GM19351 (cell line): Measurements from ENCODE around the gene SALL2.
"Not testable (repeated sequence)": the region's sequence is repeated elsewhere in the genome, so short reads cannot be mapped to it uniquely, and the experiment has no call there.

Experiments
- ATAC-seq: cut with Tn5 transposase; IDR thresholded peaks from one replicate; pipeline ENCODE4 v1.9.1; 2021; ENCODE audit warnings: mild to moderate bottlenecking, moderate library complexity; ENCODE audit not compliant: unreplicated experiment

SALL2 gene

DNA sequence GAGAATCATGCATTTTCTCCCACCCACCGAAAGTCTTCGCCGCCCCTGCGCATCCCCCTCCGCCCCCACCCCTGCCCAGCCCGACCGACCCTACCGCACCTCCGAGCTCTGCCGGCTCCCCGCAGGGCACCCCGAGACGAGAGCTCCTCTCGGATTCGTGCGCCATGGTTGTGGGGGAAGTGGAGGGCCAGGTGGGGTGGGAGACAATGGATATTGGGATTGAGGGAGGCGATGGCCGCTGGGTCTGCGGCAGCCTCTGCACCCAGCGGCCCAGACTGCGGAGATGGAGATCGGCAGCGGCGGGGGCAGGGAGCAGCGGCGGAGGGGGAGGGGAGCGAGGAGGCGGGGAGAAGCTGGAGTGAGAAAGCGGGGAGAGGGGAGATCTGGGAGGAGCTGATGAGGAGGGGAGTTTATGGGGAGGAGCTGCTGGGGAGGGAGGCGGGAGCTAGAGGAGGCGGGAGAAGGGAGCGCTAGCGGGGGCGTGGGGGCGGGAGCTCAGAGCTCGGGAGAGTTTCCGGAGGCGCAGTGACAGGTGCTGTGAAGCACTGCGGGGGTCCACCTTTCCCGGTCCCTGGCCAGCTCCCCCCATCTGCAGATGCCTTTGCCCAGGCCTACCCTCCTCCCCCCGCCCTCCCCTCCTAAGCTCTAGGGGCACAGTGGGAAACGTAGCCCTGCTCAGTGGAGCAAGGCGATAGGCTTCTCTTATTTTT lies at the start of gene SALL2:
Gene SALL2 (minus strand): TSS at position 385 of the 710 bp plus-strand sequence. CDS start 219 bp downstream, at position 166.
- ATAC-seq: peak; percentile 54

- no peak for ATAC-seq
Observed at GRCh38 chr14:21575661-21576060, 49.5 kb upstream of the SALL2 start.

- ATAC-seq: no peak
Observed at GRCh38 chr14:21572604-21573003, 46.5 kb upstream of the SALL2 start.

DNA sequence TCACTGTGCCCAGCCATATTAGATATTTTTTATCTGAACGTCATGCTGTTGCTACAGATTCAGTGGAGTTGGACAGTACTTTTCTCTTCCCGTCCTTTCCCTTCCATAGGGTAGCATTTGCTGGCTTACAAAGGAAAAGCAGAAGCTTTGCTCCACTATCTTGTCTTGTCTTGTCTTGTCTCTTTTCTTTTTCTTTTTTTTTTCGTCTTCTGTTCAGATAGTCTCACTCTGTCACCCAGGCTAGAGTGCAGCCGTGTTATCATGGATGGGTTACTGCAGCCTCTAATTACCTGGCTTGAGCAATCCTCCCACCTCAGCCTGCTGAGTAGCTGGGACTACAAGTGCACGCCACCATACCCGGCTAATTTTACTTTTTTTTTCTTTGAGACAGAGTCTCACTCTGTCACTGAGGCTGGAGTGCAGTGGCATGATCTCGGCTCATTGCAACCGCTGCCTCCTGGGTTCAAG lies 32.6 kb upstream of the SALL2 start:
- no peak for ATAC-seq

DNA sequence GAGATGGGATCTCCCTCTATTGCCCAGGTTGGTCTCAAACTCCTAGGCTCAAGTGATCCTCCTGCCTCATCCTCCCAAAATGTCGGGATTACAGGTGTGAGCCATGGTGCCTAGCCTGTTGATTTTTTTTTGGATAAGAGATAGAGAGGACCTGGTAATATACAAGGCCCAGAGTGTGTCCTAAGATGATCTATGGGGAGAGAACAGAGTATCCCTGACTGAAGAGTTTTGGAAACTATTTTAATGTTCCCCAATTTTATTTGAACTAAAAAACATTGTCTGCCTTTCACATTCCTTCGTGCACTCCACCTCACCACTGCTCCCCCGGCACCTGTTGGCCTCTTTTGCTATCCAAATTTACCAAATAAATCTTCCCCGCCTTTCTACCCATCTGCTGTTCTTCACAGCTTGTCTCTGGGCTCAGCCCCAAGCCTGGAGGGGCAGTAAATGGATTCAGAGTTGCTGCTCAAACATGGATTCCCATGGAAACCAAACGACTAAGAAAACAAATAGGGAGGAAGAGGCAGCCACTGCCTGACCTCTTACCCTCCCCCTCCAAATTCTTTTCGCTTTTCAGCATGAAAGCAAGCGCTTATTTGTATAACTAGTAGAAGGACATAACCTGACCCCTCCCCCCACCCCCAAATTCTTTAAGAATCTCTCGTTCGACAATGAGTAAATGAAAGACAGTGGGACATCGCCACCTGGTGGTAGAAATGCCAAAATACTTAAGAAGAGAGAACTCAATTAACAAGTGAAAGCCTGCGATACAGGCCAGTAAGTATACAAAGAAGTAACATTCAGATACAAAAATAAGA lies 31.1 kb upstream of the SALL2 start:
- no peak for ATAC-seq

GRCh38 chr14:21556378-21557083 lies 30.4 kb upstream of the SALL2 start:
- ATAC-seq: no peak

GRCh38 chr14:21553266-21553665 lies 27.1 kb upstream of the SALL2 start:
- no peak for ATAC-seq

- ATAC-seq: not testable (repeated sequence)
Observed at GRCh38 chr14:21544588-21544987, 18.4 kb upstream of the SALL2 start.

- no peak for ATAC-seq
Observed at GRCh38 chr14:21543963-21544362, 17.8 kb upstream of the SALL2 start.

DNA sequence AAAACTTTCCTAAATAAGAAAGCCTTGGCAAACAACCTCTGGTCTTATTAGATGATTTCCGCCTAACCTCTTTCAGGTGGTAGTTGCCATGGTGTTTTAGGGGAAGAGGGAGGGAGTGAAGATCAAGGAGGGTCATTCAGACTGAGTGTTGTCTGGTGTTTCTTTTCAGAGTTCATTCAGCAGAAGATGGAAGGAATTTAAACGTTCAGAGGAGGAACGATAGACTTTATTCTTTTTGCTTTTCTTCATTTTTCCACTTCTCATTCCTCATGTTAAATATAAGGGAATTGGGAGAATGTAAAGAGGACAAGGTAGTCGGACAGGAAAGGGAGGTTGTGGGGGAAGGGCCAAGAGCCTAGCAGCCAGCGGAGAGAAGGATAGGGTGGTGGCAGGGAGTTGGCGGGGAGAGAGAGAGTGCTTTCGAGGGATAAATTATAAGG lies 17.4 kb upstream of the SALL2 start:
- ATAC-seq: no peak

DNA sequence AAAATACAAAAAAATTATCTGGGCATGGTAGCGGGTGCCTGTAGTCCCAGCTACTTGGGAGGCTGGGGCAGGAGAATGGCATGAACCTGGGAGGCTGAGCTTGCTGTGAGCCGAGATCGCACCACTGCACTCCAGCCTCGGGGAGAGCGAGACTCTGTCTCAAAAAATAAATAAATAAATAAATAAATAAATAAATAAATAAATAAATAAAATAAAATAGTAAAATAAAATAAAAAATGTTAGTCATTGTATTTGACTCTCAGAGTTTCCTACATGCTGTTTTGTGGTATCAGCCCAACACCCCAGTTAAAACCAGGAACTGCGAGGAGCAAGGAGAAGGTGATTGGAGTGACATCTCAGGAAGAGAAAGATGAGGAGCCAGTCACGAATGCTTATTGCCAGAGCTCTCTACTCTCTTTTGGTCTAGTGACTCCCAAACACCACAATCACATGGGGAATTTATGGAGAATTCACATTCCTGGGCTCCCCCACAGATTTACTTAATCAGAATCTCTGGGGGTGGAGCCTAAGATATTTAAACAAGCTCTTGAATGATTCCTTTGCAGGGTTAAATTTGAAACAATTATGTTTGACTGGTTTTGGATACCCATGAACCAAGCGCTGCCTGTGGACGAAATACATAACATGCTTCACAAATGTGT lies 15.4 kb upstream of the SALL2 start:
- ATAC-seq: no peak

GRCh38 chr14:21539189-21539940 lies 13.2 kb upstream of the SALL2 start:
- ATAC-seq: no peak

GRCh38 chr14:21537090-21537424 lies 10.9 kb upstream of the SALL2 start:
- ATAC-seq: no peak

GRCh38 chr14:21536418-21537089 lies 10.4 kb upstream of the SALL2 start:
- ATAC-seq: no peak

GRCh38 chr14:21535545-21536417 lies 9.6 kb upstream of the SALL2 start:
- no peak for ATAC-seq

DNA sequence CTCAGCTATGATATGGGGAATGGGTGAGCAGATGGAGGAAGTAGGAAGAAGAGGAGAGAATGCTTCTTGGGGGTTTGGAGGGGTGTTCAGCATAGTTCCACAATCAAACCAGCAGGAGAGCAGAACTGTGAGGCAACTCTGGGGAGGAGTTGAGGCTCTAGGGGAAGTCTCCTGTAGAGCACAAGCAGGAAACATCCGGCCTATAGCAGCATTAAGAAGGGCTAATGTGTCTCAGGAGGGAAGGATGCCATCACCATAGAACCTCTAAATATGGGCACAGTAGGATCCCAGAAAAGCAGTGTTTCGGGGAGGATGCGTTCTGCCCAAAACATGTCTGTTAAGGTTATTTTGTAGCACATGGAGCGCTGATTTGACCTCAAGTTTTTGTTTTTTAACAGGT lies 8.4 kb upstream of the SALL2 start:
- no peak for ATAC-seq

GRCh38 chr14:21533294-21533693 lies 7.1 kb upstream of the SALL2 start:
- ATAC-seq: no peak

DNA sequence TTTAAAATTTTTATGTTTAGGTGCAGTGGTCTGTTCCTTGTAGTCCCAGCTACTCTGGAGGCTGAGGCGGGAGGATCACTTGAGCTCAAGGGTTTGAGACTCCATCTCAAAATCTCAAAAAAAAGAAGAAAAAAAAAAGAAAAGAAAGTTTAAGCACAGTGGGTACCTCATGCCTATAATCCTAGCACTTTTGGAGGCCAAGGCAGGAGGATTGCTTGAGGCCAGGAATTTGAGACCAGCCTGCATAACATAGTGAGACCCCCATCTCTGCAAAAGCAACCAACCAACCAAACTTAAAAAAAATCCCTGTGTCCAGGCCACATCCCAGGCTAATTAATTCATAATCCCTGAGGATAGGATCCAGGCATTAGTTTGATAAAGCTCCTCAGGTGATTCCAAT lies 3.4 kb upstream of the SALL2 start:
- ATAC-seq: no peak
